Stimulated activated CD8-positive, alpha-beta memory T cell treated with anti-CD3 and anti-CD28 coated beads, Interleukin-15, amount 100 ng/mL, for 1 hour (primary cell): ENCODE data around the gene ANKRD52.
"Not testable (repeated sequence)": the region's sequence is repeated elsewhere in the genome, so short reads cannot be mapped to it uniquely, and the experiment has no call there.

ENCODE experiments used
- DNase-seq: peaks from one replicate; pipeline ENCODE4 v3.0.0-alpha.2; 2020; ENCODE audit warnings: low read depth

The ANKRD52 gene

DNA sequence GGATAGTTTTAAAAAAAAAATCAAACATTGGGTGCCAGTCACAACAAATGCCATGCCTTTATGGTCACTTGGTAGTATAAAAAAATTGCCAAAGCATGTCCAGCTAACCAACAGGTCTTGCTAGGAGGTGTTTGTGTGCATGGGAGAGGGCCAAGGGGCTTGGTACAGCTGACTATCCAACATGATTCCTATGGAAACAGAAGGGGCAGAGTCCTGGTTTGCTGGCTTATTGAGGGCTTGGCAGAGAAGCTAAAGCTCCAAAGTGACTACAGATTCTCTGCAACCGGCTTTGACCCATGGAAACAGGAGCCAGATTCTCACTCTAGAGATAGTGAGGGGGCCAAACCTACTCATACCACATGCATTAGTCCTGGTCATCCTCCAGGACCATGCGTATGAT, 14.3 kb upstream of the ANKRD52 start:
- DNase-seq, result not testable (repeated sequence)

DNA sequence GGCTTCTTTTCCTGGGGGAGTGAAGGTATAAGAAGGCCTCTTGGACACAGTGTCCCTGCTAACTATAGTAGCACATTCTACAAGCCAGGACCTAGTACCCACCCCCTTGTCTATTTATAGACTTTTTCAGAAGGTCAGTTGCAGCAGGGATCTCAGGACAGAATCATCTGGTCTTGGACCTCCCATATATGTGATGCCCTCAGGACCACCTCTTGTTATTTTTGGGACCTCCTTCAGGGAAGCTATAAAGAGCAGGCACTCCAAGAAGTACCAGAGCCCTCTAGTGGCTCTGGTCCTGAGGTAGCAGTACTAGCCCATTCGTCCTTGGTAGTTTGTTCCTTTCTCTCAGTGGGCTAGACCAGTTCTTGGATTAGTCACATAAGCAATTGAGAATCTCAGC, 12.8 kb upstream of the ANKRD52 start:
- DNase-seq, result no peak

DNA sequence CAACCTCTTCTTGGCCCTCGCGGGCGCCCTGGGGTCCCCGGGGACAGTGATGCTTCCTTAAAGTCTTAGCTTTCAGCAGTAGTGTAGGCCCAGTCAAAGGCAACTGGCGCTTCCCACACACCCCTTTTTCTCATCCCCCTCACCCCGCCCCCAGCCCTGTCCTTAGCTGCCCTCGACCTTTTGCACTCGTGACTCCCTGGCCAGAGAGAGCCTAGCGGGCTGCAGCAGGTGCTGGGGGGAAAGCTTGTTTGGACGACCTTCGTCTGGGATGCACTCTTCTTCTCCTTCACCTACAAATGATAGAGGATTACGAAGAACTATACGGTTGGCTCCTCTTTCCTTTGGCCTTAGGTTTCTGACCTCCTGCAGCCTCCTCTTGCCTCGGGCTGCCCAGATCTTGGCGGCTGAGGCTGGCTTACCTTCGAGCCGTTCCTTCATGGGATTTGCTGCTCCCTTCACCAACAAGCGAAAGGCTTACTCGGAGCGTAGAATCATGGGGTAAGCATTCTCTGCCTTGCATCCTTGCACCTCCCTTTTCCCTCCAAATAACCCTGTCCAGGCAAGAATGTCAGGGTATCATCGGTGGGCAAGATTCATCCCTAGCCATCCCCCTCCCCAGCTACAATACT, 9.4 kb upstream of the ANKRD52 start:
- DNase-seq, result no peak

DNA sequence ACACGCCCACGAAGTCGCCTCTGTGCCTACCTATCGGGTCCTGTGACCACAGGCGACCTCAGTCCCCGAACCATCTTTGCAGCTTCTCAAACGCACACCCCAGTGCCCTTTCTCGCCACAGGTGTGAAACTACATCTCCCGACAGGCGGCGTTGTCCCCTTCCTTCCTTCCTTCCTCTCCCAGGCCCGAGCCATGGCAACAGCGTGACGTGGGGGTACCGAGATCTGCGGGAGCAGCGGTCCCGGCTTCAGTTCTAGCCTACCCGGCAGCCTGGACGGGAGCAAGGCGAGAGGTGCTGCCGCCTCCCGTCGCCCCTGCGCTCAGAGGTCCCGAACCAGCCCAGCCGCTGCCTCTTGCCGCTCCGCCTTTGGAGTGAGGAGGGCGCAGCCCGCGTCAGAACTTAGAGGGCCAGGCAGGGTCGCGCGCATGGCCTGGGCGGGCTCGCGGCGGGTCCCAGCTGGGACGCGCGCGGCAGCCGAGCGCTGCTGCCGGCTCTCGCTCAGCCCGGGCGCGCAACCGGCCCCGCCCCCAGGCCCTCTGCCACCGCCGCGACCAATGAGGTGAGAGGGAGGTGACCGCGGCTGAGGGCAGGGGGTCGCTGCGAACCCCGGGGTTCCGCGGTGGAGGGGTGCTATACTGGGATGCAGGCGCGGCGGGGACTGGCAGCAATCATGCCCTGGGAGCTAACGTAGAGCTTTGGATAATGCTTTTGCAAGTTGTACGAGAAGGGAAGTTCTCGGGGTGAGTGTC, 8.7 kb upstream of the ANKRD52 start, which contains the start of gene COQ10A:
Gene COQ10A, plus strand, starts transcription at position 250 of the 750 bp plus-strand sequence. Its CDS starts 177 bp downstream, at position 427.
- peak; percentile 86 for DNase-seq

DNA sequence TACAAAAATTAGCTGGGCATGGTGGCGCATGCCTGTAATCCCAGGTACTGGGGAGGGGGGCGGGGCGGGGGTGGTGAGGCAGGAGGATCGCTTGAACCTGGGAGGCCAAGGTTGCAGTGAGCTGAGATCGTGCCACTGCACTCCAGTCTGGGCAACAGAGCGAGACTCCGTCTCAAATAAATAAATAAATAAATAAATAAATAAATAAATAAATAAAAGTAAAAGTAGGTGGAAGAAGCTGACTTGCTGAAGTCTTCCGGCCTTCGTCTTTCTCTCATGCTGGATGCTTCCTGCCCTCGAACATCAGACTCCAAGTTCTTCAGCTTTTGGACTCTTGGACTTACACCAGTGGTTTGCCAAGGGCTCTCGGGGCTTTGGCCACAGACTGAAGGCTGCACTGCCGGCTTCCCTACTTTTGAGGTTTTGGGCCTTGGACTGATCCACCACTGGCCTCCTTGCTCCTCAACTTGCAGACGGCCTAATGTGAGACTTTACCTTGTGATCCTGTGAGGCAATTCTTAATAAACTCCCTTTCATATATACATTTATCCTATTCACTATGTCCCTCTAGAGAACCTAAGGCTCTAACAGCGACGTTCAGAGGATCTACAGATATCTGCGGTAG, 8.0 kb upstream of the ANKRD52 start:
- DNase-seq, result not testable (repeated sequence)

DNA sequence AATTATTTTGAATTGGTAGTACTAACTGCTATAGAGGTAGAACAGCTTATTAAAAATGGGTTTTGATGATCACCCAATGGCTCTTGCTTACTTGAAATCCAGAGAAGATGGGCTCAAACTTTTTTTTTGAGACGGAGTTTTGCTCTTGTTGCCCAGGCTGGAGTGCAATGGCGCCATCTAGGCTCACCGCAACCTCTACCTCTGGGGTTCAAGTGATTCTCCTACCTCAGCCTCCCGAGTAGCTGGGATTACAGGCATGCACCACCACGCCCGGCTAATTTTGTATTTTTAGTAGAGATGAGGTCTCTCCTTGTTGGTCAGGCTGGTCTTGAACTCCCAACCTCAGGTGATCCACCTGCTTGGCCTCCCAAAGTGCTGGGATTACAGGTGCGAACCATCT, 4.8 kb upstream of the ANKRD52 start:
- DNase-seq, result not testable (repeated sequence)

DNA sequence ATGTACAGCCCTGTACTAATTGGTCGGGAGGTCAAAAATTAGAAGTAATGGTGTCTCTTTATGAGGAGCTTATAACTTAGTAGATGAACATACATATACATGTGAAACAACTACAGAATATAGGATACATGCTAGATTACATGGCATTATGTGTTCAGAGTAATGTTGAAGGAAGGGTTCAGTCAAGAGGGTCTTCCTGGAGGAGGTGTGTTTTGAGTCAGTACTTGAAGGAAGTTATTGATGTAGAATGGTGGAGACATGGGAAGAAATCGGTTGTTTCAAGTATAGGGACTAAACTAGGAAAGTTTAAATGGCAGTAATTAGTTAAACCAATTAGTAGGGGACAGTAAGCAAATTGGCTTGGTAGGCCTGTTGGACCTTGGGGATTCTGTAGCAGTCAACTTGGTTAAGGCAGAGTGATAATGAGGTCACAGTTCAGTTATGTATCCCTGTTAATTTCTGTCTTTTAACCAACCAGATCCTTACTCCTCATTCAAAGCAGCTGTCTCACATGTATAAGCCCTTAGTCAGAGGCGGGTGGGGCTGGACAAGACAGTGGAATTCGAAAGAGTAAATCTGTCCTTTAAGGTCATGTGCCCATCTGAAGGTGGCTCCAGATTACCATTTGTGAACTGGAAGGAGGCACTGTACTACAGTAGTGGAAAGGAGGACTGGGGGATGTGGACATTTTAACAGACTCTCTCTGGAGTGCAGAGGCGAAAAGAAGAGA, 3.5 kb upstream of the ANKRD52 start:
- DNase-seq, result no peak

DNA sequence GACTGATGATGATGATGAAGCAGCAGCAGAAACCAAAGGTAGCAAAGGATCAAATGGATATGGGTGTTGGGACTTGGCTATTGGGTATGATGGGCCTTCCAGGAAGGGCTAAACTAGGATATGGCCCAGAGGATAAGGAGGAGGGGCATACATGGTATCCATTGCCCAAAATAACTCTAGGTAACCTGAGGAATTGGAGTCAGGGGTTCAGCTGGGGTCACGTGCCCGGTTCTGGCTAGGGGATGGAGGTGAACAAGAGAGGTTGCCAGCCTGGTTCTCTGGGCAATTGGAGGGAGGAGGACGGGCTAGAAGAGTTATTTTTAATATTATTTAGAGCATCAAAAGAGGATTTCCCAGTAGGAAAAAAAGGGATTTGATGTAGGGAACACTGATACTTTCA, 2.7 kb upstream of the ANKRD52 start:
- no peak for DNase-seq

DNA sequence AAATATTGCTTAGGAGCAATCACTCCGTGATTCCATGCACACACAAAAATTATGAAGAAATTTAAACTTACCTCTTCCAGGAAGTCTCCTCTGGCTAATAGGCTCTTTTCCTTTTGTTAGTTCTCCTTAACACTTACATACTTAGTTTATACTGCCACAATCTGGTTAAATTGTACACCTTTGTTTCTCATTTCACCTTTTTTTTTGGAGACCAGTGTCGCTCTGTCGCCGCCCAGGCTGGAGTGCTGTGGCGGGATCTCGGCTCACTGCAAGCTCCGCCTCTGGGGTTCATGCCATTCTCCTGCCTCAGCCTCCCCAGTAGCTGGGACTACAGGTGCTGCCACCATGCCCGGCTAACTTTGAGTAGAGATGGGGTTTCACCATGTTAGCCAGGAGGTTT, 2.2 kb upstream of the ANKRD52 start:
- DNase-seq, result no peak

DNA sequence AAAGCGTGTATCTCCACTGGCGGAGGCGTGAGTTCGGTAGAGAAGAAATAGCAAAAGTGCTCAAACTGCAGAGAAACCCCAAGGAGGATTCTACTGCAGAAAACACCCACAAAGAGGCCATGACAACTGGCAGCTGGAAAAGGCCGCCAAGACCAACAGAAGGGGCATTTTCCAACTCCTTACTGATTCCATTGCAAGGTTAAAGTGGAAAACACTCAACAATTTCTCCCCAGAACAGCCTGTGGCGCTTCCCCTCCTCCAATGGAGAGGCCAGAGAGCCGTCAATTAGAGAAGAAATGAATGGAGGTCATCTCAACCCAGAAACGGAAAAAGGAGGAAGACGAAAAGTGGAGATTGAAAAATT, 618 bp upstream of the ANKRD52 start:
- no peak for DNase-seq

DNA sequence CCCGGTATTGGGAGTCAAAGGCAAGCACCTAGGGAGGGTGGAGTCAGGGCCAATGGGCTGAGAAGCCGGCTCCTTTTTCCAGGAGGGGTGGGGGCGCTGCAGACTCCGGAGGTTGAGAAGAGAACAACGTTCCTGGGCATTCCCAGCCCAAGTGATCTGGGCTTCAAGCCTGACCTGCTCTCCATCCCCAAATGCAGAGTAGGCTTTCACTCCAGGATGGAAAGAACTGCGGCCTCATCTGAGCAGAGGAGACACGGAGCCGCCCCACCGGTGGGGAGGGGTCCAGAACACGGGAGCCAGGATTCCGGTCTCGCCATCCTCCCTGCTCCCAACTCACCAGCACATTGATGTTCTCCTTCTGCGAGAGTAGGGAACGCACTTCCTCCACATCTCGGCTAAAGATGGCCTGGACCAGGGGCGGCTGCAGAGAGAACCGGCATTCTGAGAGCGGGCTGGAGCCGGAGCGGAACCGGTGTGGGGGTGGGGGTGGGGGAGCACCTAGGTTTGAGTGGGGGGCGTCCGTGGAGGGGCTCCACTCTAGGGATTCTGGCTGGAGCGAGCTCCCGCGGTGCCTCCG, 605 bp downstream of the ANKRD52 start:
- DNase-seq, result no peak

DNA sequence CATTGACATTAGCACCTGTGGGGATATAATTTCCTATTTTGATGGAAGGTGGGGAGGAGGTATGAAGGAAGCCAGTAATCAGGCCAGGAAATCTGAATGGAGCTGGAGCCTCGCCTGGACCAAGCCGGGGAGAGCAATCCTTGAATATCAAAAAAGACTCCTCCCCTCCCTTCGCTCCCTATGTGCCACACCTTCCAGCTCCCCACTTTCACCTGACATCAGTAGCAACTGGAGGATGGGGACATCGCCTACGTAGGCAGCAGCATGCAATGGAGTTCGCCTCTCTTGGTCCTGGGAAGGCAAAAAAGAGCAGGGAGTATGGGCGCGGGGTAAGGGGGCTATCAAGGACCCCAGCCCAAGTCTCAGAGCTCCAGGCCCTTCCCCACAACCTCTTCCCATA, 1.1 kb downstream of the ANKRD52 start:
- no peak for DNase-seq

DNA sequence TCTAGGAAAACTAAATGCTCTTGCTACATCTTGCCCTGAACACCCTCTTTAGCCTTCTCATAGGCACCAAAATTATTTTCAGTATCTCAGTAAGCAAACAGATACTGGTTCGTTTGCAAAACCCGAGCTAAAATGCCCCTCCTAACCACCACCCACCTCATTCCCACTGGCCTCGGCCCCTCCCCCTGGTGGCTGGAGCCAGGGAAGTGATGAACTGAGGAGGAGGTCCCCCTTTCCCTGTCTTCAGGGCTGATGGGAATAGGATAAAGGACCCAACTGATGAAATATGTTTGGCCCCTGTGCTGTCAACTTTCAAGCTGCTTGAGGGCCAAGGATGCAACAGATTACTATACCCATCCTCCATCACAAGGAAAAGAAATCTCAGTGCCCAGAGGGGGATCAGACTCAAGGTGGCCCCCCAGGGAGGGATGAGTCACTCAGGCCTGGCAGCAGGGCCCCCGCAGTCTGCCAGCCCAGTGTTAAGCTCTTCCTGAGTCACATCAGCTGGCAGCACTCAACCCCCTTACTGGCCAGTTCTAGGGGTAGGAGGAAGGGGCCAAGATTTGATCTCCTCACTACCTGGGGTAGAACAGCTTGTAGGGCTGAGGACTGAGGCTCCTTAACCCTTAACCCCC, 1.7 kb downstream of the ANKRD52 start:
- DNase-seq, result no peak

DNA sequence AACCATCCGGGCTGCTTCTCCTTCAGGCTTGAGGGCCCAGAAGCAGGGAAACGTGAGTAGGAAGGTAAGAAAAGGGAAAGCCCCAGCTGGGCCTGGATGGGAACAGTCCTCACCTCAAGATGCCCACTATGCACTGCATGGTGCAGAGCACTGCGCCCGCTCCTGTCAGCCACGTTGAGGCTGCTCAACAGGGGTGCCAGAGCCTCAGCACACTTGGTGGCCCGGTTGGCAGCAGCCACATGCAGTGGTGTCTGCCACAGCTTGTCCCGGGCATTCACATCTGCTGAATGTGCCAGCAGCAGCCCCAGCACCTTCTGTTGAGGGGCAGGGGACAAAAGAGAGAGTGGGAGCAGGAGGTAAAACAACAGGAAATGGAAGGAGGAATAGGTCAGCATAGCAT, 2.5 kb downstream of the ANKRD52 start:
- DNase-seq, result no peak

DNA sequence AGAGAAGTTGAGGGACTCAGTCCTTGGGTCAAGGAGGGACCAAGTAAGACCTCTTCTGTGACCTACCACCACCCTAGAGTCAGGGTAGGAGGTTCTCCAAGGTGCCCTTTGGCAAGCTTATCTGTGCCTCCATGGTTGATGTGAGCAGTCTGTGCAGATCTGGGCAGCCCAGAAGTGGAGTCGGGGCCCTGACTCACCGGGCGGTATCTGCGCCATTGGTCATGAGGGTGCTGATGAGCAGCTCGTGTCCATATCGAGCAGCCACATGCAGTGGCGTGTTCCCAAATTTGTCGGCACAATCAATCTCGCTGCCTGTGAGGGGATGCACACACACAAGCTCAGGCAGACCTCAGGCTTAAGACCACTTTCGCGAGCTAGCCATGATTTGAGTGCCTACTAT, 5.1 kb downstream of the ANKRD52 start:
- no peak for DNase-seq

DNA sequence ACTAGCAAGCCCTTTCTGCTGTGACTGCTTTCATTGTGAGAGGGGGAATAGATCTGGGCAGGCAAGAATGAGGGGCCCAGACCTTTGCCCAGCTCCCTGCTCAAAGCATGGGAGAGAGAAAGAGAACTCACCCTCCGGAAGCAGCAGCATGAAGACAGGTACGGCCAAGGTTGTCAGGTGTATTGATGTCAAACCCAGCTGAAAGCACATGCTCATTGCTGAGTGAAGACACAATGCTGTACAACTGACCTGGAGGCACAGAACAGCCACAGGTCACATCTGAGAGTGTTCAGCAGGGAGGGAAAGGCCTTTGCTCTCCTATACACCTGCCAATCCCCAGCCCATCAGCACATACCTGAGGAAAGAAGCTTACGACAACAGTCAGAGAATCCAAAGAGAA, 5.5 kb downstream of the ANKRD52 start:
- no peak for DNase-seq

DNA sequence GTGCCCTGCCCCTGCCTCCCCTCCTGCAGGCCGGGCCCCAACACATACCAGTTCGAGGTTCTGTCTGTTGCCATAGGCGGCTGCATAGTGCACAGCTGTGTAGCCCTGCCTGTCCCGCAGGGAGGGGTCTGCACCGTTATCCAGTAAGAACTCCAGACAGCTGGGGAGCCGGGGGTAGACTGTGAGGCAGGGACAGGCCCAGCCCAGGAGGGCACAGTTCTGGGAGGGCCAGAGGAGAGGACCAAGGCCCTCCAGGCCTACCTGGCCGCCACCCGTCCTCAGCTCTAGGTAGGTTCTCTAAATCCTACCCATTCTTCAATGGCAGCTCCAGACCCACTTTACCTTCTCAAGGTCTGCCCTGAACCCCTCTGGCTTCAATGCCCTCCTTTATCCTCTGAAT, 9.5 kb downstream of the ANKRD52 start:
- DNase-seq, result no peak

DNA sequence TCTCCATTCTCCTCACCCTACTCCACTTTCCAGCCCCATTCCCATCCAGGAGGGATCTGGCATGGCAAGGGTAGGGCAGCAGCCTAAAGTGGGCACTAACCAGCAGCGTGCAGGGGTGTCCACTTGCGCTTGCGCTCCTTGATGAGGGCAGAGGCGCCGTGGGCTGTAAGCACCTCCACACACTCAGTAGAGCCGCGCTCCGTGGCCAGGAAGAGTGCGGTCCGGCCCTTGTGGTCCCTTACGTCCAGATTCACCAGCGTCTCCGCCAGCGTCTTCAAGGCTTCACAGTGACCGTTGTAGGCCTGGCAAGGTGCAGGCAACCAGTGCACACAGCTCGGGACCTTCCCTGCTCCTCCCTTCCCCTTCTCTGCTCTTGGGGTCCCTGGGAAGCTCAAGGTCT, 10.3 kb downstream of the ANKRD52 start:
- no peak for DNase-seq

DNA sequence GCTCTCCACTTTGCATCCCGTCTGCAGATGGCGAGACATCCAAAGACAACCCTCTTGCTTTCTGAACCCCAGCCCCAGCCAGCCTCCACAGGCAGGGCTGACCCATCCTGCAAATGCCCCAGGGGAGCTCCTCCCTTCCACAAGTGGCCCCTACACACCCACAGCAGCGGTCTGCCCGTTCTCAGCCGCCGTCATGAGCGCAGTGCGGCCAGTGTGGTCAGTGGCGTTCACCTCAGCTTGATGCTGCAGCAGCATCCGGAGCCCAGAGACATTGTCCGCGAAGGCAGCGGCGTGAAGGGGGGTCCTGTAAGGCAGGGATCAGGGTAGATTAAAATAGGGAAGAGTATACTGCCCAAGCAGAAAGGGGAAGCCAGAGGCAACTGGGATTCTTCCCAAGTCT, 13.7 kb downstream of the ANKRD52 start:
- DNase-seq, result no peak

DNA sequence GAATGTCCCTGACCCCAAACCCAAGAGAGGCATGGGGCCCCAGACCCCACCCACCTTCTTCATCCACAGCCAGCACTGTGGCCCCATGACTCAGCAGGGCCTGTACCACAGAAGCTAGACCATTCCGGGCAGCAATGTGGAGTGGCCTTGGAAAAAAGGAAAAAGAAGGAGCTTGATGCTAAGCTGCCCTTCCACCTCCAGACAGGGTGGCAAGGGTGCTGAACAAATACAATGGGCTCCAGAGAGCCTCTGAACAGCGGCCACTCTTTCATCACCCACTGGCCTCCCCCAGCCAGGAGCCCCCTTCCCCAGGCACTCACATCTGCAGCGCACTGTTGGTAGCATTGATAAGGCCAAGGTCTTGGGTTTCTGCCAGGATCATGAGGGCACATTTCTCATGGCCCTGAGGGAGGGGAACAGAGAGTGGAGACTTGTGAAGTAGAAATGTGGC, 14.4 kb downstream of the ANKRD52 start:
- no peak for DNase-seq

DNA sequence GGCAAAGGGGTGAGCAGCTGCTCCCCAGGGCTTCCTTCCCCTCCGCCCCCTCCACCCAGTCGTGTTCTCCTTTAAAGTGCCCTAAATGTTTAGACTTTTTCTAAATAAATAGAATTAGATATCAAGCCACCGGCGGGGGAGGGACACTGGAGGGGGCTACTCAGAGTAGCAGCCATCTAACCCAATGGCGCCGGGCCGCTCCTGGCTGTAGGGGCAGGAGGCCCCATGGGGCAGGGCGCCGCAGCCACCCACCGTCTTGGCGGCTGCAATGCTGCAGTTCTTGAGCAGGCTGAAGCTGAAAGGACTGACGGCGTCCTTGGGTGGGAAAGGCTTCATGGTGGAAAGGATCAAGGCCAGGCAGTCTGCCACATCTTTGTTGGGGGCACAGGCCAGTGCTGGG, 15.2 kb downstream of the ANKRD52 start:
- no peak for DNase-seq
